ENCODE data around the gene MLKL.

The MLKL gene

DNA sequence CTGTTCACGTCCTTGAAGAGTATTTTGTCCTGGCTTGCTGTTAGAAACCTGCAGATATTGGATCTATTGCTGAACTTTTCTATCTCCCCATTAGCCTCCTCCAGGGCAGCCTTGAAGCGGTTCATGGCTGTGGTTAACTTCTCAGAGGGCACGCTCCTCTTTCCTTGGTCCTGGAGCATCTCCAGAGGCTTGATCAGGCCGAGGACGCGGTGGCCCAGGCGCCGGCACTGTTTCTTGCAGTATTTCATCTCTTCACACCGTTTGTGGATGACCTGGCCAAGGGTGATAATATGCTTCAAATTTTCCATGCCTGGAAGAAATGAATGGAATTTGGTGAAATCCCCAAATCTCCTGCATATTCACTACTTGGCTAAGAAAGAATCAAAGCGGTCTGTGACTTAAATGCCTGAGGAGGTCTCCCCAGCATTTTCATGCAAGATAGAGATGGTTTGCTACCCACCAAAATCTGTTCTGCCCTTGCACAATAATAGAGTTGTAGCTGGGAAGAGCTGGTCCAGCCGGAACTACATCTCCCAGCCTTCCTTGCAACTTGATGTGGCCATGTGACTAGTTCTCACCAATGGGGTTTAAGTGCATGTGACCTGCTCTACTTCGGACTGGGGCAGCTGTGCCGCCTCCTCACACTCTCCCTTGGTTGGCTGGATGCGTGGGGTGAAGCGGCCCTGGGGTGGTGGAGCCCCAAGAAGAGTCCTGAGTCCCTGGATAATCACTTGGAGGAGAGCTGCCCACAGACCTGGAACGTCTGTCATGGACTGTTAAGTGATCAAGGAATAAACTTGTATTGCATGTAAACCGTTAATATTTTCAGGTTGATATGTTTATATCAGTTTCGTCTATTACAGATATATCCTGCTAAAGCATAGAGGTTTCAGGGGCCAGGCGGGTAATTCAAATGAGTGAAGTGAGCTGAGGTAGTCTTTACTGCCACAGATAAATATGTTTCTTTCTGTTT is 4.9 kb downstream of the MLKL start:
- peak overlapping the region; percentile 17; the same call in 1 of the 2 replicates for H3K27ac ChIP-seq
- H3K4me3 ChIP-seq (ENCODE audit: low read depth, low read length): peak overlapping the region; percentile 48
- H3K9me3 ChIP-seq (ENCODE audit: severe bottlenecking): no peaks in the 10 kb centered on the region
- peak; percentile 84 for DNase-seq
- no peaks in the 10 kb centered on the region for H3K36me3 ChIP-seq
- TF ChIP-seq, protein P1, sequence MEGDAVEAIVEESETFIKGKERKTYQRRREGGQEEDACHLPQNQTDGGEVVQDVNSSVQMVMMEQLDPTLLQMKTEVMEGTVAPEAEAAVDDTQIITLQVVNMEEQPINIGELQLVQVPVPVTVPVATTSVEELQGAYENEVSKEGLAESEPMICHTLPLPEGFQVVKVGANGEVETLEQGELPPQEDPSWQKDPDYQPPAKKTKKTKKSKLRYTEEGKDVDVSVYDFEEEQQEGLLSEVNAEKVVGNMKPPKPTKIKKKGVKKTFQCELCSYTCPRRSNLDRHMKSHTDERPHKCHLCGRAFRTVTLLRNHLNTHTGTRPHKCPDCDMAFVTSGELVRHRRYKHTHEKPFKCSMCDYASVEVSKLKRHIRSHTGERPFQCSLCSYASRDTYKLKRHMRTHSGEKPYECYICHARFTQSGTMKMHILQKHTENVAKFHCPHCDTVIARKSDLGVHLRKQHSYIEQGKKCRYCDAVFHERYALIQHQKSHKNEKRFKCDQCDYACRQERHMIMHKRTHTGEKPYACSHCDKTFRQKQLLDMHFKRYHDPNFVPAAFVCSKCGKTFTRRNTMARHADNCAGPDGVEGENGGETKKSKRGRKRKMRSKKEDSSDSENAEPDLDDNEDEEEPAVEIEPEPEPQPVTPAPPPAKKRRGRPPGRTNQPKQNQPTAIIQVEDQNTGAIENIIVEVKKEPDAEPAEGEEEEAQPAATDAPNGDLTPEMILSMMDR (IDR thresholded peaks at IDR 0.05; ENCODE audit: low read depth, low read length): no peak
- no peaks in the 10 kb centered on the region for H3K27me3 ChIP-seq (ENCODE audit: insufficient read depth, low read depth, severe bottlenecking)

DNA sequence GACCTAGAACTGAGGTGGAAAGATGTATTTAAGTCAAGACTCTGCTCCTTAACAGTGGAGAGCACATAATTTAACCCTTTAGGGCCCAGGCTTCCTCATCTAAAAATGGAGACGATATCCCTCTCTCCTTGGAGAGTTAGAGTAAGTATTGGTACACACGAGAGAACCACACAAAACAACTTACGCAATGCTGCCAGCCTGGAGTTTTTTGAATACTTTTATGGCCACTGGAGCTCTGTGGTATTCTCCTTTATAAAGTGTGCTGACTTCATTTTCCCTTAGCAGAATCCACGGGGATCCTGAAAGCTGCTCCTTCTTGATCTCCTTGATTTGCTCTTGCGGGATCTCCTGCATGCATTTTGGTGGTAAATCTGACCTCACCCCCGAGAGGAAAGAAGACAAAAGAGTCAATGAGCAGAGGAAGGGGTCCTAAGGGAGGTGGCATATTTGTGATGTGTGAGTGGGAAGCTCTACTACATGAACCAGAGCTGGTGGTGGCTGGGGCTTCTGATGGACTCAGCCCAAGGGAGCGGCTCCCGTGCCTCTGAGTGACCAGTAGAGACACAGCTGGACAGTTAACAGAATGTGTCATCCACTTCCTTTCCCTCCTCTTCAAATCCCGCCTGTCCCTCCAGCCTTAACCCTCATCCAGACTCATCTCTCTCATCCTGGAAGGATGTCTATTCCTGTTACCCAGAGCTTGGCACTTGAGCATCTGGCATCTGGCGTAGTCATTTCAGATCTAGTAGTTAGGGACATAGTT is 9.4 kb downstream of the MLKL start:
- no peak overlapping the region for H3K27ac ChIP-seq
- TF ChIP-seq, protein P1 (IDR thresholded peaks at IDR 0.05; ENCODE audit: low read depth, low read length): no peak
- no peaks in the 10 kb centered on the region for H3K36me3 ChIP-seq
- H3K4me3 ChIP-seq (ENCODE audit: low read depth, low read length): no peak overlapping the region
- no peaks in the 10 kb centered on the region for H3K27me3 ChIP-seq (ENCODE audit: insufficient read depth, low read depth, severe bottlenecking)
- H3K9me3 ChIP-seq (ENCODE audit: severe bottlenecking): no peaks in the 10 kb centered on the region
- DNase-seq: no peak

DNA sequence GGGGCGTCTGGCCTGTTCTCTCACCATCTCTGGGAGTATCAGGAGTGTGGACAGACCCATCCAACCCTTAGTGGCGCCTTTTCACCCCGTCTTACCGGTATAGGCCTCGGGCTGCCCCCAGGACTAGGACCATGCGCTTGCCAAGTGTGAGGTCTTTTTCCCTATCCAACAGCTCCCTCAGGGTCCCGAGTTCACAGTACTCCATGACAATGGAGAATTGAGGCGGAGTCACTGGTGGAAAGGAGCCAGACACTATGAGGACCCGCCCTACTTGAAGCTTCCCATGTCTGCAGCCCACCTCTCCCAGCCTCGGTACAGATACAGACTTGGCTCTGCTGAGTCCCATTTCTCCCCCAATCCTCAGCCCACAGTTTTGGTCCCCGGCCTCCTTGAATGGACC is 18.1 kb downstream of the MLKL start:
- DNase-seq: no peak
- Histone ChIP-seq H3K9me3 (ENCODE audit: severe bottlenecking) (no peaks in the 10 kb centered on the region), H3K27me3 (ENCODE audit: insufficient read depth, low read depth, severe bottlenecking) (no peaks in the 10 kb centered on the region), H3K27ac (no peak overlapping the region), H3K4me3 (ENCODE audit: low read depth, low read length) (no peak overlapping the region), H3K36me3 (no peaks in the 10 kb centered on the region)
- TF ChIP-seq, protein P1 (IDR thresholded peaks at IDR 0.05; ENCODE audit: low read depth, low read length): no peak

DNA sequence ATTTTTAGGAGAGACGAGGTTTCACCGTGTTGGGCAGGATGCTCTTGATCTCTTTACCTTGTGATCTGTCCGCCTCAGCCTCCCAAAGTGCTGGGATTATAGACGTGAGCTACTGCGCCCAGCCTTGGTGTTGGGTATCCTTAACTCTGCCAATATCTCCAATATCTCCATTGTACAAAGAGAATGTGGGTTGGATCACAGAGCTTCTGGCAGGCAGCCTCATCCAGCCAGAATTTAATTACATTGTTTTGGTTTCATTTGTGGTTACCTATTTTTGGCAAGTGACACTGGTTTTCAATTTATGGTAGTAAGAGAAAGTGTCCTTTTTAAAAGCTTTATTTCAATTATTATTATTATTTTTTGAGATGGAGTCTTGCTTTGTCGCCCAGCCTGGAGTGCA is 20.0 kb downstream of the MLKL start:
- DNase-seq: no peak
- TF ChIP-seq, protein P1 (IDR thresholded peaks at IDR 0.05; ENCODE audit: low read depth, low read length): no peak
- no peaks in the 10 kb centered on the region for H3K9me3 ChIP-seq (ENCODE audit: severe bottlenecking)
- no peak overlapping the region for H3K27ac ChIP-seq
- H3K4me3 ChIP-seq (ENCODE audit: low read depth, low read length): no peak overlapping the region
- no peaks in the 10 kb centered on the region for H3K36me3 ChIP-seq
- H3K27me3 ChIP-seq (ENCODE audit: insufficient read depth, low read depth, severe bottlenecking): no peaks in the 10 kb centered on the region

DNA sequence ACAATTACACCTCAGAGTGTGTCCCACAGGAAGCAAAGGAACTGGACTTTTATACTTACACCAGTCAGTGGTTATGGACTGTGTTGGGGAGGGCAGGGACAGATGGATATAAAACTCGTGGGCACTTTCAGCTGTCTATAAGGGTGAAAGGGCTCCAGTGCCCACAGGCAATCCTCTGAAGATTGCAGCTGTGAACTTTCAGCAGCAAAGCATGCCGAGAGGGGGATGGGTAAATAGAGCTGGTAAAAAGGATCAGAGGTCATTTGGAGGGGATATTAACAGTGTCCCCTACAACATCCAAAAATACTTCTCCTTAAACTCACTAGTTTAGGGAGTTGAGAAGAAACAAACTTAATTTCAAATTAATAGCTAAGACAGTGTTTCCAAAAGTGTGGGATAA is 20.7 kb downstream of the MLKL start:
- TF ChIP-seq, protein P1 (IDR thresholded peaks at IDR 0.05; ENCODE audit: low read depth, low read length): no peak
- Histone ChIP-seq H3K4me3 (ENCODE audit: low read depth, low read length) (no peak overlapping the region), H3K9me3 (ENCODE audit: severe bottlenecking) (no peaks in the 10 kb centered on the region), H3K27me3 (ENCODE audit: insufficient read depth, low read depth, severe bottlenecking) (no peaks in the 10 kb centered on the region), H3K27ac (no peak overlapping the region), H3K36me3 (no peaks in the 10 kb centered on the region)
- no peak for DNase-seq

Data from WERI-Rb-1 (cell line).